NCI-H2196 treated with DMSO at 0.1 percent for 48 hours (cell line): ENCODE results near the gene SPDEF.

Experiments used
- DNase-seq: peaks from one replicate; lab custom pipeline; 2025; ENCODE audit not compliant: unreplicated experiment; lab: John Stamatoyannopoulos, UW

Gene SPDEF

DNA sequence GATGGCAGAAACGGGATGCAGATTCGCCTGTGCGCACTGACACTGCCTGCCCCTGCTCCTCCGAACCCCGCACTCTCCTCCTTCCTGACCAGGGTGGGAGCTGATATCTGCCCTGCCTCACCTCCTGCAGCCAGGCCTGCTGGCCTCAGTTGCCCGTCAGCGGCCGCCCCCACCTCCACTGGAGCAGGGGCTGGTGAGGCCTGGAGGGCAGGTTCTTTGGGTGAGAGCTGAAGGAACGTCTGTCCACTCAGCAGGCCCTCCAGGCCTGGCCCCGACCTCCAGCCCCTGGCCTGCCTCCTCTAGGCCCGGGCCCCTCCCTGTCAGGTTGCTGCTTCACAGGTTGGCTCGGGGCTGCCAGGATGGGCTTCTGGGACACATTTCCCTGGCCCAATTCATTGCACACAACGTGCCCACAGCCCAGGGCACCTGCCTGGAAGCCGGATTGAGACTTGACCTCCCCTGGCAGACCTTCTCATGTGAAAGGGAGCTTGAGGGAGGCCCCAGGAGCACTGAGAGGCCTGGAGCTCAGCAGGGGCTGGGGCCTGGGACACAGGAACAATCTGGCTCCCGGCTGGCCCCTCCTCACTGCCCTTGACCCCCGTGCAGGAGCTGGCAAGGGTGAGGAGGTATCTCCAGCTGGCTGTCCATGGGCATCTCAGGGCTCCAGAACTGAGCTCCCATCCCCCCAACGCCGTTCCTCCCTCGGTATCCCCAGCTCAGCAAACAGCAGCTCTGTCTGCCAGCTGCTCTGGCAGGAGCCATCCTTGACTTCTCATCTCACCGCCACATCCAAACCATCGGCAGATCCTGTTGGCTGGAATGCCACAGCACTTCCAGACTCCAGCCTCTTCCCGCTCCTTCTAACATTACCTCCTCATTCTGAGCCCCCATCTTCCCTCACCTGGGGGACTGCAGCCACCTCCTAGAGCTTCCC is 39.5 kb downstream of the SPDEF start:
- no peak for DNase-seq

- no peak for DNase-seq
These were observed 40.4 kb downstream of the SPDEF start for GRCh38 chr6:34515473-34516387.

DNA sequence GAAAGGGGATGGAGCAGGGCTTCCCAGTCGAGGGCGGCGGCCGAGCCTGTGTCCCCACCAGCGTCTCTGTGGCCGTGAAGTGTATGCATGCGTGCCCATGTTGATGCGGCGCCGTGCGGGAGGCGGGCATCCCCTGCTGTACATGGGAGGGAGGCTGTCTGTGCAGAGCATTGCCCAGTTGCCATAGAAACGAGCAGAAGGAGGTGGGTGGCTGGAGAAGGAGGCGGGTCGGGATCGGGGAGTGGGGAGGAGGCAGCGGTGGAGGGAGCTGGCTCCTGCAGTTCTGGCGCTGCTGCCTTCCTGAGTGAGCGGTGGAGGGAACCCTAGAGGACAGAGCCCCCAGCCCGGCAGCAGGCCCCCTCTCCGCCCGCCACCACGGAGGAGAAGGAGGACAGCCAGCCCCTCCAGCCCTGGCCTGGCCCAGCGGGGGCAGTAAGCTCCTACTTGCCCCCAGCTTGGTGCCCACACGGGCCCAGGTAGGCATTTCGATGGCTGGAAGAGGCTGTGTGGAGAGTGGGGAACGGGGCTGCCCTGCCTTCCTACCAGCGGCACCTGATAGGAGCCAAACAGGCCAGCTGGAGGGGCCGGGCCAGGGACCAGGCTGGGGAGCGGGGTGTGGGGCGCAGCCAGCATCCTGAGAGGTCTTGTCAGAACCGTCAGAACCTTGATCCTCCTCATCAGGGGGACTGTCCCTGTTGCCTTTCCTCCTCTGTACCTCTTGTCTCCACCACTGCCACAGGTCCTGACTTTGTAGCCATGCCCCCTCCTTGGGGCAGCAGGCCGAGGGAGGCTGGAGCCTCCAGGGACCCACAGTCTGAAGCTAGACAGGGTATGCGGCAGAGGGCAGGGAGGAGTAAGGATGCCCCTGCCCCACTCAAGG is 41.3 kb downstream of the SPDEF start:
- no peak for DNase-seq

DNA sequence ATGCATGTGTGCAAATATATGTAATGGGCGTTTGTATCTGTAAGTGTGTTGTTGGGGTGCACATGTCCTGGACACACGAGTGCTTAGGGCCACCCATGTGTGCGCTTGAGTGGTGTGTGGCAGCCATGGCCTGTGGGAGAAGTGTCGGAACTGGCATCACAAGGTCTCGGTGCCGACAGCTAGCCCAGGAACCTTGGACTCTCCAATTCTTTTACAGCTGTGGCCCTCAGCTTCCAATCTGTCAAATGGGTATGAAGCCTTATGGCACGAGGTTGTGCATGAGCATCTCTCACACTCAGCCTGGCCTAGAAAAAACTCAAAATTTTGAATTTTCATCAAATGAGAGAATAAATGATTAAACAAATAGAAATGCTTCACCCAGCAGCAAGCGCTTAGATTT is 42.0 kb downstream of the SPDEF start:
- no peak for DNase-seq

DNA sequence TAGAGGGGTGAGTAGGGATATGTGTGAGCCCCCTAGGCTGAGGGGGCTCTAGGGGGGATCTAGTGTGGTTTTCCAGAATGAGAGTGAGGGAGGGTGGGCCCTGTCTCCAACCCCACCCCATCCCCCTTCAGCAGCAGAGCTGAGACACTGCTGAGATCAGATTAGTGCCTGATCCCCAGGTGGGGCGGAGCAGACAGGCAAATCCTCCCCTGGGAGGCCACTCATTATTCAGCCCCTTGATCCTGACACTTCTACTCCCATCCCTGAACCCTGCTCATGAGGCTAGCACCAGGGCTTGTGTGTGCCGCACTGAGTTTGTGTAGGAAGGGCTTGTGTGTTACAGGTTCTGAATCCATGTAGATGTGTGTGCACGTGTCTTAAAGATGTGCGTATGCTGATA is 42.5 kb downstream of the SPDEF start:
- DNase-seq: no peak

GRCh38 chr6:34512738-34513115 is 43.4 kb downstream of the SPDEF start:
- no peak for DNase-seq

DNA sequence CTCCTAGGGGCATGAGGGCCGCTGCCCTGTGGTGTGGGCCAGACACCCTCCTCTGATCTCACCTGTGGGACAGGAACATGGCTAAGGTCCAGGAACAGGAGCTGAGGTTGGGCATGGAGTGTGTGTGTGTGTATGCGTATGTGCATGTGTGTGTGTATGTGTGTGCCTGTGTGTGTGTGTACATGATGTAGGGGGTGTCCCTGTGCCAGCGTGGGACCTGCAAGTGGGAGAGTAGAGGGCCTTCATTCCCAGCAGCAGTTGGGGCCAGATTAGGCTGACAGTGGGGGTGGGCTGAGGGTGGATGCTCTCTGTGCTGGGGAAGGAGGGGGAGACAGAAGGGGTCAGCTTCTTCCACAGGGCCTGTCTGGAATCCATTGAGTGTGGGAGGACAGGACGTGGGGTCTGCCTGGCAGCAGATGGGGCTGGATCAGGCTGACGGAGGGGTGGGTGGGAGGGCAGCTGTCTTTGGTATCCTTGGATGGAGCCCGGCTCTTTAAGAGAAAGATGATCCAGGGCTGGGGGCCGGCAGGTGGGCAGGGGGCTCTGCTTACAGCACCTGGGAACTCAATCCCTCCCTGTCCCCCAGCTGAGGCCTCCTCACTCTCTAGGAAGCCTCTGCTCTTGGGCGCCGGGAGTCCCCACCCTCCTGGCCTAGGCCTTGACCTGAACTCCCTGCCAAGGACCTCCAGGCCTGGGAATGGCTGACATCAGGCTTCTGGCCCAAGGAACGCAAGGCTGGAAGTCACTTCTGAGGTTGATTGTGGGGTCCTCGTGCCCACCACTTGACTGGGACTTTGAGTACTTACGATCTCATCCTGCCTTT is 44.0 kb downstream of the SPDEF start:
- DNase-seq: no peak

DNA sequence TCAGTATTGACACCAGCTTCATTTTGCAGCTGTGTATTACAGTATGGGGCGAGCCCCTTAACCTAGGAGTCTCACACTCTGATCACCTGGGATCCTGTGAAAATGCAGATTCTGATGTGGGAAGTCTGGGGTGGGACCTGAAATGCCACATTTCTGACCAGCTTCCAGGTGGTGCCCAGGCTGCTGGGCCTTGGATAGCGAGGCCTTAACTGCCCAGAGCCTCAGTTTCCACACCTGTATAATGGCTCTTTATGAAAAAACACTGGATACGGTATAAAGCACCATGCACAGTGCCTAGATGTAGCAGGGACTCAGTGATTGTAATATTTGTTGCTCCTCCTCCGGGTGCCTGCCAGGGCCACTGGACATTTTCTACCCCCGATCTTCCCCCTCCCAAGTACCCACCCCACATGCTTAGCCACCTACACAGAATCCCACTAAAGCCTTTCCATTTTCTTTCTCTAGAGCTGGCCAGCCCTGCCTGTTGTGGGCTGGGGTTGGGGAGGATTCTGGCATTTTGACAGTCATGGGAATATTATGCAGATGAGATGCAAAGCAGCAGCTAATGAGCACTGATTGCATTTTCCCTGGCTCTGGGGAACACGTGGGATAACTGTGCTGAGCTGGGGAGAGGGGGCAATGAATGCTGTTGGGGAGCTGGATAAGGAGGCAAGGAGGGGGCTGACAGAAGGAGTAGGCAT is 44.8 kb downstream of the SPDEF start:
- no peak for DNase-seq

GRCh38 chr6:34510299-34510698 is 45.8 kb downstream of the SPDEF start:
- no peak for DNase-seq

- no peak for DNase-seq
These were observed 46.3 kb downstream of the SPDEF start for GRCh38 chr6:34509782-34510181.

DNA sequence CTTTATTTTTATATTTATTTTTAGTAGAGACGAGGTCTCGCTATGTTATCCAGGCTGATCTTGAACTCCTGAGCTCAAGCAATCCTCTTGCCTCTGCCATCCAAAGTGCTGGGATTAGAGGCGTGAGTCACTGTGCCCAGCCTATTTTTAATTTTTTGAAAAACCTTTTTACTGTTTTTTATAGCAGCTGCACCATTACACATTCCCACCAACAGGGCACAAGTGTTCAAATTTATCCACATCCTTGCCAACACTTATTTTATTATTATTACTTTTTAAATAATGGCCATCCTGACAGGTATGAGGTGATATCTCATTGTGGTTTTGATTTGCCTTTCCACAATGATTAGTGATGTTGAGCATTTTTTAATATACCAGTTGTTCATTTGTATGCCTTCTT is 47.7 kb downstream of the SPDEF start:
- no peak for DNase-seq

GRCh38 chr6:34506718-34507117 is 49.4 kb downstream of the SPDEF start:
- DNase-seq: no peak

DNA sequence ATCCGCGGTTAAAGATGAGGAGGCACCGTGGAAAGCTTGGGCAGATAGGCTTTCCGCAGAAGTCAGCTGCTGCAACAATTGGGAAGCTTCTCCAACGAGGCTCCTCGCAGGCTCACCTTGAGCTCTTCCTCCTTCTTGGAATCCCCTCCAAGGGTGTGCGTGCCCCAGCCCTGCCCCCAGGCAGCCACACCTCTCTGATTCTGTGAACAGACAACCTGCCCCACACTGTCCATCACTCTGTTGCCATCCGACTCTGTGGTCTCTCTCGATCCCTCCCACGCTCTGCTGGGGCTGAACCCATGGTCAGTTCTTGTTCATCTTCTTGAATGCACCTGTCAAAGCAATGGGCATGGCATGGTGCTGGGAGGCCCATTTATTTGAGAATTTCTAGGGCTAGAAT is 58.7 kb downstream of the SPDEF start:
- DNase-seq: no peak

GRCh38 chr6:34496103-34496685 is 59.9 kb downstream of the SPDEF start:
- DNase-seq: no peak

- no peak for DNase-seq
These were observed 61.2 kb downstream of the SPDEF start for GRCh38 chr6:34494973-34495372.

DNA sequence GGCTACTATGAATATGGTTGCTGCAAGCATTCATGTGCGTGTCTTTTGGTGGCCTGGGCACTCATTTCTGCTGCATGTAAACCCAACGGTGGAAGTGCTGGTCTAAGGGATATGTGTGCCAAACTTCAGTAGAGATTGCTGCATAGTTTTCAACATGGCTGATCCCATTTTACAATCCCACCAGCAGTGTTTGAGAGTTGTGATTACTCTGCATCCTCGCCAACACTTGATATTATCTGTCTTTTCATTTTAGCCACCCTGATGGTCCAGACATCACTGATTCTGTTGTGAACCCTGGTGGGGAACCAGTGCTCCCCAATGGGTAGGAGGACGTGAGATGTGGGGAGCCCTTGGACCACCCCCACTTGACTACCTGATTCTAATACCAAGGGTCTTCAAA is 62.8 kb downstream of the SPDEF start:
- DNase-seq: no peak

DNA sequence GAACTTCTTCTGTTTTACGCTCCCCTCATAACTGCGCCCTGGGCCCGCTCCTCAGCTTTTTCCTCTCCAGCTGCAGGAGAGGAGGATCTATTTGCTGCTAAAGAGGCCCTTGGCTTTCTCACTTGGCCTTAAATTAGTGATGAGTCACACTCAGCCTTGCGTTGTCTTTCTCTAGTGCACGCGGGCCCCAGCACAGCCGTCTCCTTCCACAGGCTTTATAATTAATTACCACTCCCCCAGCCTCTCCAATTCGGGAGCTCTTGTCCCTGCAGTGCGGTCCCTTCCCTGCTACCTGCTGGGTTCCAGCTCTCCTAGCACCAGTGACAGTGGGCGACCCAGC is 65.1 kb downstream of the SPDEF start:
- no peak for DNase-seq

GRCh38 chr6:34490390-34491090 is 65.6 kb downstream of the SPDEF start:
- DNase-seq: no peak
